Inflammatory macrophage treated with lipopolysaccharide for 1 hour (primary cell): Measurements from ENCODE around the gene UBE2H.
A peak's percentile ranks its signal among the peaks of the same experiment; 100 is the strongest.

Experiments
- DNase-seq, 2 donors: peaks; one replicate each; pipeline ENCODE4 v3.0.0-alpha.2; 2020 to 2022

The UBE2H gene

DNA sequence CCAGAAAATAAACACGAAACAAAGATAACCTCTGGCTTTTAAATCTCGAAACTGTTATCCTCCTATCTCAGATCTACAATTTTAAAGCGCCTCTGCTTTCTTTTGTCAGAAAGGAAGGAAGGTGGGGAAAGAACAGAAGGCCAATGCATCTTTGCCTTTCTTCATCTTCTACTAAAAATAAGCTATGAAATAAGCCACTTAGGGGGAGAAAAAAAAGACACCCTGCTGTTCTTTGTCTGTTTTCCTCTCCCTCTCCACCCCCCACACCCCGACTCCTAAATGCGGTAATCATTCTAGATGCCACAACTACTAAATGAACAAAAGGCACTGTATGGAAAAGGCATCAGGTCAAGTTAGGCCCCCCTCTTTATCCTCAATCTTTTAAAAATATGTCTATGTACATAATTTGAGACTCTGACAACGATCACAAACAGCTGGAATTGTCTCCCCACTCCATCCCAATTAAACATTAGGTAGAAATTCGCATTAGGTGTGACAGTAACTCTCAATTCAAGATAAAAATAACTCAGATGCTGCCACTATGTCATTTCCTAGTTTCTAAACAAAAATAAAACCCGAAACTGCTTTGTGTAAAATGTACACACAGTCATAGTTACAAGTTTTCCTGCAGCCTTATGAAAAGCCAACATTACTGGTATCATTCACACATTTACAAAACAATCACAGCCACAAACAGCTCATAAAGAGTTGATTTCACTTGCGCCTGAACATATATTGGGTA, 2.4 kb downstream of the UBE2H start:
- no peak for DNase-seq

DNA sequence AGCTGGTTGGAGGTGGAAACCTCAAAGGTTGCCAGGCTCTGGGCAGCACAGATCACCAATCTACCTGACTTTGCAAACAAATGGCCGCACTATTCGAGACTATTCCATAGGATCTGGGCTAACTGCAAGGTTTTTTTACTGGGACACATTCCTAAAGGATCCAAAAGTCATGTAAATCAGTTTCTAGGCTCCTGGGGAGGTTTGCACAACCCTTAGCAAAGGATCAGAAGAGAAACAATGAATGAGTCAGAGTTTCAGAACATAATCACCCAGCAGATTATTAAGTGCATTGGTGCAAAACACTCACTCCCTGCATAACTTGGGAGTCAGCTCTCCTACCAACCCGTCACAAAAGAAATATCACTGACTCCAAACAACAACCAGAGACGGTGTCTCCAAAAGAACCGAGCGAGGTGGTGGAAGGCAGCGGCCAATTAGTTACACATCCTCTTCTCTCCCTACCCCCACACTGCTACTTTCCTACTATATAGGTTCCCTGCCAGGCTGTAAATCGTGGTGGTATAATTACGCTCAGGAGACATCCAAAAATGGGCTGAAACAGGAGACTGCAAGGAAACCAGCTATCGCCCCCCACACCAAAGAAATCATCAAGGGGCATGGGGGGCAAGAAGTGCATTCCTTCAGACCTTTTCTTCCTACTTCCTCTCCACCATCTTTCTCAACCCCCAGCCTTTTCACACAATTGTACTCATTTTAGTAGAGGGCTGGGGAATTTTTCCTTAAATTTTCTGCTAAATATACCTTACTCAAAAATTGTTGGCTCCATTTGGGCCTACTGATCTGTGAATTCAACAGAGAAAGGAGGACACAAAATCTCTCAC, 3.2 kb downstream of the UBE2H start:
- no peak for DNase-seq

DNA sequence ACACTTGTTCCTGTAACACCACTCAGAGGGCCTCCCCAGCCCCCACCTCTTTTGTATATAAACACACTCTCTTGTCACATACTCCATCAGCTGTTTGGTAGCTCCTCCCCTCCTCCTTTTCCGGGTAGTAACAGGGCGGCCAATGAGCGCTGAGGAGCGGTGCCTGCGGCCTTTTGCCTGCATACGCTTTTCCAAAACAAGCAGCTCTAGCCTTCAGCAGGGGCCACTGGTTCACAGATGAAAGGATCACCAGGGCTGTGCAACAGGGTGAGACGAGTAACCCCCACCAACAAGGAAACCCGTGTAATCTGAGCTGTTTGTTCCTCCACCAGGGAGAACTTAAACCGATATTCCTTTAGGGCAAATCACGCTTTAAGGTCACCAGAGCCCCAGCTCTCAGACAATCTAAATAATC, 3.9 kb downstream of the UBE2H start:
- DNase-seq: peak; percentile 57 to 75

DNA sequence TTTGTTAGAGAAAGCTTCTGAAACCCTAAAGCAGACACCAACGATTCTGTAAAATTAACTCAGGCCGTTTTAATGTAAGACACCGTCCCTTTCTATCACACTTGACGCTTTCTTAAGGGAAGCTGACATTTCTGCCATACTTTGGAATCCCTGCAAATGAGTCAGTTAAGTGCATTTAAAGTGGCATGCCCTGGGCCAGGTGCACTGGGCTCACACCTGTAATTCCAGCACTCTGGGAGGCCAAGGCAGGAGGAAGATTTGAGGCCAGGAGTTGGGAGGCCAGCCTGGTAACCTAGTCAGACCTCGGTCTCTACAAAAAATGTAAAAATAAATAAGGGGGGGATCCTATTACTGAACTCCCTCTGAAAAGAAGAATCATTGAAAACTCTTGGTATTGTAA, 4.4 kb downstream of the UBE2H start:
- no peak for DNase-seq

DNA sequence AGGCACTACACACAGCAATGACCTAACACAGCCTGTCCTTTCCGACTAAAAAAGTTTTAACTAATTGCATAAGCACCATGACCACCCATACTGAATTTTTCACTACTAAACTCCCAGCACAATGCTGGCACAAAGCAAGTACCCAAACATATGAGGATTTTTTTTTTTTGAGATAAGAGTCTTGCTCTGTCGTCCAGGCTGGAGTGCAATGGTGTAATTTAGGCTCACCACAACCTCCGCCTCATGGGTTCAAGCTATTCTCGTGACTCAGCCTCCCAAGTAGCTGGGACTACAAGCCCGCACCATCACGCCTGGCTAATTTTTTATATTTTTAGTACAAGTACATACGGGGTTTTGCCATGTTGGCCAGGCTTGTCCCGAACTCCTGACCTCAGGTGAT, 5.1 kb downstream of the UBE2H start:
- no peak for DNase-seq

DNA sequence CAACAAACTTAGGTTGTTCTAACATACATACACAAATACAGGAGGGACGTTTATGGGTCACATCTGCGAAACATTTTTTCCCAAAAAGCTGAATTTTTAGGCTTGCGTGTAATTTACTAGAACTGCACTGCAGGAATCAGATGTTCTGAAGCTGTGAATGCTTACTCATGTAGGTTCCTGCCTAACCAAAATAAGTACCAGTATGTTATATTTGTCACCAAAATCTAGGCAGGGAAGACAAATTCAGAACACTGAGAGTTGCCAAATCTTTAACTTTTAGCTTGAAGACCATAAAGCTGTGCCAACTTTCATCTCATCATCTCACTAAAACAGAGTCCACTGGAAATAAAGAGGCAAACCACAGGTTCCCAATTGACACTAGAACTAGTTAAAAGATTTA, 5.7 kb downstream of the UBE2H start:
- DNase-seq: no peak

DNA sequence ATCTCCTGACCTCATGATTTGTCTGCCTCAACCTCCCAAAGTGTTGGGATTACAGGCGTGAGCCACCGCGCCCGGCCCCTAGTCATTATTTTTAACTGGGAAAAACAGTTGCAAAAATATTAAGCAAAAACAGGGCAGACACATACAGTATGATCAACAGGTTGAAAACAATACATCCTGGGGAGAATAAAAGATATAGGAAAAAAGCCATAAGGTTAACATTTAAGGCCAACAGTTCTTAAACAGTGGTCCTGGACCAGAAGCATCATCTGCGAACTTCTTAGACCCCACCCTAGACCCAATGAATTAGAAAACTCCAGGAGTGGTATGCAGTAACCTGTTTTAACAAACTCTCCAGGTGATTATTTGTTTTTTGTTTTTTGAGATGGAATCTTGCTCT, 6.5 kb downstream of the UBE2H start:
- no peak for DNase-seq

DNA sequence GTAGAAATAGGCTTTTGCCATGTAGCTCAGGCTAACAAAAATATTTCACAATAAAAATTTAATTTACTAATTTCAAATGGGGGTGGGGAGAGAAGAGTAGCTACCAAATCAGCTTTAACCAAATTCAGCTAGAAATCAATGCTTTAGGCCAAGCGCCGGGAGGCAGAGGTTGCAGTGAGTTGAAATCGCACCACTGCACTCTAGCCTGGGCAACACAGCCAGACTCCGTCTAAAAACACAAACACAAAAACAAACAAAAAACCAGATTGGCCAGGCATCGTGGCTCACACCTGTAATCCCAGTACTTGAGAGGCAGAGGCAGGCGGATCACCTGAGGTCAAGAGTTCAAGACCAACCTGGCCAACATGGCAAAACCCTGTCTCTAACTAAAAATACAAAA, 9.4 kb downstream of the UBE2H start:
- DNase-seq: no peak

DNA sequence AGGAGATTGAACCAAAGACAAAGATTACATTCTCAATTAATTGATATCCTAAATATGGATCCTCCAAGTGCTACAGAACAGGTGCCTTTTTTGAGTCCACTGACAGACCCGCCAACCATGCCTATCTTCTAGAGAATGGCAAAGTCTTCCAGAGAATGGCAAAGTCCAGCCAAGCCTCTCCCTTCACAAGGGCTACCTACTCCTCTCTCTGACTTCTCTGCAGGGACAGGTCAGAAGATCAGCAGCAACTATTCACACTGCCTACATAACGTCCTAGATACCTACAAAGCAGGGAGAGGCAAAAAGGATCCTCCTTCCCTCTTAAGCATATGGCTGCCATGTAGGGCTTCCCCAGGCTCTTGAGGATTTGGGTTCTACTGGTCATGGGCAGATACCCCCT, 12.4 kb downstream of the UBE2H start:
- no peak for DNase-seq

DNA sequence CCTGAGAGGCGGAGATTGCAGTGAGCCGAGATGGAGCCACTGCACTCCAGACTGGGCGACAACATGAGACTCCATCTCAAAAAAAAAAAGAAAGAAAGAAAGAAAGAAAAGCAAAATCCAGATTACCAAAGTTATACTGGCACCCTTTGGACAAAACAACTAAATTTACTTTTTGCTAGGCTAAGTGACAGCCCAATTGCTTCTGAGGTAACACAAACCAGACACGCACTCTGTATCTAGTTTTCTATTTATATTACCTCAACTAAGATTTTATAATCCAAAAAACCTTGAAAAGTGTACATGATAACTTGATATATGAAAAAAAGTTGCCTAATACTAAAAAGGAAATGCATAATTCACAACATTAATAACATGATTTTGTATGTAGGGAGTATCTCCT, 12.9 kb downstream of the UBE2H start:
- DNase-seq: no peak

DNA sequence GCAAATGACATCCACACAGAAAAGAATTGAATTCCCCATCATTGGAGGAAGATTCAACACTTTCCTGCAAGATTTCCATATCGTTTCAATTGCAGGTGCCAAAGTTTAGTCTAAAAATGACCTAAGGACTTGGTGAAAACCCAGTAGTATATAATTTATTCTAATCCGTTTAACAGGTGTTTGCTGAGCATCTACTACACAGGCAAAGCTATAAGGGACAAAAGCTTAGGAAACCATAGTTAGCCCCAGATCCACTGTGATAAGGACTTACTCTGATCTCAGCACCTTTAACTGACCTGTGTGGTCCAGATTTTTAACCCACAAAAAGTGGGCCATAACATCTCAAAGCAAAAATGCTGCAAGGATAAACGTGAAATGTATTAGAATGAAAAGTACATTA, 19.1 kb downstream of the UBE2H start:
- DNase-seq: no peak

DNA sequence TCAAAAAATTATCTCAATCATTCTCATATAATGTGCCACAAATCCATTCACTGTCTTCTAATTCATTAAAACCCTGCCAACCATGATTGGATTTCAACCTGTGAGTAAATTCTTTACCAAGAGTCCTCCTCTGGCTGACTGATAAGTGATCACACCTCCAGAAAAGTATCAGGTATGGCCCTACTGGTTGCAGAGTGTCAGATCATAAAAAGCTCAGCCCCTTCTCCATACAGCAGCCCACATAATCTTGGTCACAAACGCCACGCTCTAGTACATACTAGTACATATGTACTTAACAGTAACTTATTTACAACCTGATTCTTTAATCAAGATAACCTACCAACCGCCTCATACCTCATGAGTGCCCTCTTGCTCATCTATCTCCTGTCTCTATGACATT, 26.1 kb downstream of the UBE2H start:
- no peak for DNase-seq

DNA sequence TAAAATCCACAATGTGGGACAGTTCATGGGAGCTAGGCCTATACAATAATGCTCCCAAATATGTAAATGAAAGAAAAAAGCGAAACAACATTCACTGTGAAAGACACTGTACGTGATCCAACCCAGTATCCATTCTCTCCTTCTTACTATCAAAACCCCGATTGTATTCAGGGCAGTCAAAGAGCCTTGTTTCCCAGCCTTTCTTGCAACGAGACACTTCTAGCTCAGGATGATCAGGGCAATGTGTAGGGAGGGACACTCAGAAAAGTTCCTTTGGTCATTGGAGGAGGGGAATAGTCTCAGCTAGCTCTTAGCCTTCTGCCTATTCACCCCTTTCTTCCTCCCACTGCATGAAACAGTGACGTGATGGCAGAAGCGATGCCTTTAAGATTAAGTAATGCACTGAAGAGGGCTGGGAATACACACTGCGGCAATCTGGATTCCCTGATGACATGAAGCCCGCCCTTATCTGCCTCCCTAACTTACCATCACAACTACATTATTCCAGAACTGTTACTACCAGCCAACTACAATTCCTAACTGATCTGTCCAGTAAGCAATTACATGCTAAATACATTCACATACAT, 27.3 kb downstream of the UBE2H start:
- DNase-seq: no peak

DNA sequence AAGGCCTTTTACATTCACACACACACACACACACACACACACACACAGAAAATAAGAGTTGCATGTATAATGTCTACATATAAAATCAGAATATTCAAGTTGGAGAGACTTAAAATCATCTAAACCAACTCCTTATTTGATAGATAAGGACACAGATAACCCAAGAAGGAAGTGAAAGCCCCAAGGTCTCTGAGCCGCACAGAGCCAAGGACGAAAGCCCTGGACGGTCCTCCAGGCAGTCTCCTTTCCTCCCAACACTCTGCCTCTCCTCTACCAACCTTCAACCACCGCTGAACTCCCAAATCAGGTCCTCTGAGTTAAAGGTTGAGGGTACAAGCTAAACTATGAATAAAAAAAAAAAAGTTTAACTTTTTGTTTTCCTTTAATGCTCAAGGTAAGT, 28.2 kb downstream of the UBE2H start:
- DNase-seq: no peak

DNA sequence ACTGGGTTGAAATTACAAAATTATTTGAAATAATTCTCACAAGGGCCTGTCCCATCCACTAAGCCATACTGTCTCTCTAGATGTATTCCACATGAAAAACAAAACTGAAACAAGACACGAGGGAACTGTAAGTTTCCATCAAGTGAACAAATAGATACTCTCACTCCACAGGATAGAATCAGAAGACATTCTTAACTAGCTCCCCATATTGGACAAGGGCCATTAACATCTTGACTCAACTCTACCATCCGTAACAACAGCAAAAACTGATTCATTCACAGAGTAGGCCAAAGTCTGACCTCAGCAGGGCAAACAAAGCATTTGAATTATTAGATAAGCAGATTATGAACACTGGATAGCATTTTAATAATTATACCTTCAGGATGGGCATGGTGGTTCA, 29.1 kb downstream of the UBE2H start:
- no peak for DNase-seq

DNA sequence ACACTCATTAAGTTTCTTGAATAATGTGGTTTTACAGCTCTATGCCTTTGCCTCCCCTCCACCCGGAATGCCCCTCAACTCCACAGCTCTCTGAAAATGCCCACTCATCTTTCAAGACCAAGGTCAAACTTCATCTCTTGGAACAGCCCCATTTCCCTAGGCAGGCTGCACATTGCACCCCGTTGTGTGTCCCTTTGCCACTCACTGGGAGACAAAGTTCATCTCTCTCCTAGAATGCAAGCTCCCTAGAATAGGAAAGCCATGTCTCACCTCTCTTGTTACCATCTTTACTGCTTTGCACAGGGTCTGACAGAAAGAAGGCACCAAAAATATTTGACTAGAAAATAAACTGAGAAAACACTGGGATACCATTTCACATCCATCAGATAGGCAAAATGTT, 33.3 kb downstream of the UBE2H start:
- no peak for DNase-seq

DNA sequence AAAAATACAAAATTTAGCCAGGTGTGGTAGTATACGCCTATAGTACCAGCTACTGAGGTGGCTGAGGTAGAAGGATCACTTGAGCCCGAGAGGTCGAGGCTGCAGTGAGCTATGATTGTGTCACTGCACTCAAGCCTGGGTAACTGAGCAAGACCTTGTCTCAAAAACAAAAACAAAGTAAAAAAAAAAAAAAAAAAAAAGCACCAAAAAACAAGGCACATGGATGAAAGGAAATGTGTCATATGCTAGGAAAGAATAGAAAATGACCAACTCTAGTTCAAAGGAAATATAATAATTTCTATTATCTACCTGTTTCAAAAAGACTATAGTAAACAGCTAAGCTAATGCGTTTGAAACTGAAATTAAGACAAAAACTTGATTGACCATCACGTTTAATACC, 33.8 kb downstream of the UBE2H start:
- DNase-seq: no peak

DNA sequence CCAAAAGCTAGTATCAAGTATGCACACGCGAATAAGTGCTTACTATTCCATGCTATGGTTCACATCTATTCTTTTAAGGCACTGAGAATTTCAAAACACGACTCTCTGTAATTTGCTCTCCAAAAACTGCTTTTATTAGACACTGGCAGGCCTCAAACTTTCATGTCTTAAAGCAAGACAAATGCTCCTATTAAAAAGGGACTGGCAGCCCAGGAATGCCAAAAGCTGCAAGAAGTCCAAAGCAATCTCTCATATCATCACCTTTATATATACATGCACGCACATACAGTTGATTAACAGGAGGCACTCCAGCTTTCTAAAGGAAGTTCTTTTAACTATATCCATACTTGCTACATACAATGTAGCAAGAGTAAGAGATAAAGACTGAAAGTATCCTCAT, 34.8 kb downstream of the UBE2H start:
- no peak for DNase-seq

DNA sequence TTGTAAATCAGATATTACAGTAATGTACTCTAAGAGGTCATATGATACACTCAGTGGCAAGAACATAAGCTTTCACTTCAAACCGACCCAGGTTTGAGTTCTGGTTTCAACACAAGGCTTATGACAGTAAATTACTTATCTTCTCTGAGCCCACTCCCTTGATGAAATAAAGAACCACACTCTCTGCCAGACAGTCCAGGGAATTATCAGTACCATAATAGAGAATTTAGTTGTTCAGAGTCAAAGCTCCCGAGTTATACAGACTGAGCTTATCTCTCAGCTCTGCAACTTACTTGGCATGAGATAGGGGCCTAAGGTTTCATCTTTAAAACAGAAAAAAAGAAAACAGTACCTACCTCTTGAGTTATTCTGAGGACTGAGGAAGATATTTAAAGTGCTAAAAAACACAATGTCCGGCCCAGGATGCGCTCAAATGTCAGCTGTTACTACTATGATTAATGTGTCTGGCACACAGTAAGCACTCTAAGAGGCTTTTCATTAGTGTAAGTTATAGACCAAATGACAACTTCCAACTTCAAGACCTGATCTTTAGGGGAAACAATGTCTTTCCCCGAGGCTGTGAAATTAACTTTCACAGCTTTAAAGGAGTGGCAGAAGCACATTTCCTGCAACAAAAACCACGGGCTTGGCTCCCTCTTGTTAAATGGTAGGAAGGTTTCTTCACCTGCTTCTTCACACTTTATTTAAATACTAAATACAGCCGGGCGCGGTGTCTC, 38.1 kb downstream of the UBE2H start:
- DNase-seq: no peak

DNA sequence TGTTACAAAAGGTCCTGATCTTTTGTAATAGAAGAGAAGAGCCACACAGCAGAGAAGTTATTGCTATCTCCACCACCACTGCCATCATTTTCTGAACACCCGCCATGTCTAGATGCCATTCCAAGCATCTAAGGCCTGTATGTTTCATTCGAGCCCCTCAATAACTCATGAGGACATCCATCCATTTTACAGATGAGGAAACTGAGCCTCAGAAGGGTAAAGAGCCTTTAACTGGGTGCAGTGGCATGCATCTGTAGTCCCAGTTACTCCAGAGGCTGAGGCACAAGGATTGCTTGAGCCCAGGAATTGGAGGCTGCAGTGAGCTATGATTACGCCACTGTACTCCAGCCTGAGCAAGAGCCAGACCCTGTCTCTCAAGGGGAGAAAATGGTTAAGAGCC, 39.3 kb downstream of the UBE2H start:
- DNase-seq: no peak

DNA sequence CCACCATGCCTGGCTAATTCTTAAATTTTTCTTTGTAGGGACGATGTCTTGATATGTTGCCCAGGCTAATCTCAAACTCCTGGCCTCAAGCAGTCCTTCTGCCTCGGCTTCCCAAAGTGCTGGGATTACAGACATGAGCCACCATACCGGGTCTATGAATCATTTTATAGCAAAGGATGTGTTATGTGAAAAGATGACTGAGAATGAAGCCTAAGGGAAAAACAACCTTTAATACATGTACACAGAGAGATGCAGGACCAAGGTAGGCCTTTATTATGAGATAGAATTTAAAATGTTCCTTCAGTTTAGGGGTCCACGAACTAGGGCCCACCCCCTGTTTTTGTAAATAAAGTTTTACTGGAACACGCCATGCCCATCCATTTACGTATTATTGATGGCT, 41.0 kb downstream of the UBE2H start:
- DNase-seq: no peak

DNA sequence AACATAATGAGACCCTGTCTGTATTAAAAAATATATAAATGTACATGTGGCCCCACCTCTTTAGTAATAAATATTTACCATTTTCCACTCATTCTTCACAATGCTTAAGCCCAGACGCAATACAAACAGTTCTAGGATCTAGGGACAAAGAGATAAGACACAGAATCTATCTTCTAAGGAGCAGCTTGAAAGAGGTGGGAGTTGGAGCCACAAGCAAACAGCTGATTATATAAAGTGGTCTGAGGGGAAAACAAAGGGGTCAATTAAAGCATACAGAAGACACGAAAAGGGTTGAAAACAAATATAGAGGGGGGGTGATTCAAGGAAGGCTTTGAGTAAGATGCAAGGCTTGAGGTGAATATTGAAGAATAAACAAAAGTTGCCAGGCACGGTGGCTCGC, 43.1 kb downstream of the UBE2H start:
- no peak for DNase-seq

DNA sequence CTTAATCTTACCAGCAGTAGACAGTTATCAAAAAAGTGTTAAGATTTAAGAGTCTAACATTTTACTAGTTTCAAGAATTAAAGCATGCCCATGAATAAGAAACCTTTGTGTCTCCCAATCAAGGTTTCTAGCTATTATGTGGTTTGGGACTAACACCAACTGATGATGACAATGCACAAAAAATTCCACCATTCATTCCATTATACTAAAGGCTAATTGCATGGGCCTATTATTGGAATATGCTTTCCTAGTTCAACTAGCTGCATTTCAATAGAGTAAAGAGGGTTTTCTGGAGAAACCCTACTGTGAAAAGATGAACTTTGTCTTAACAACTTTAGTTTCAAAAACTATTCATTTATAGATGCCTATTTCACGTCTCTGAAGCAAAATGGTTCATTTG, 44.6 kb downstream of the UBE2H start:
- DNase-seq: no peak
